BLaER1 (cell line): ENCODE measurements around the gene RFX2.

ENCODE experiments used
- H3K27ac ChIP-seq: shearing (Covaris generic); formaldehyde crosslinking; 2 replicates; pipeline ENCODE4 v1.8.1; 2022
- H3K27me3 ChIP-seq: shearing (Covaris generic); formaldehyde crosslinking; 2 replicates; pipeline ENCODE4 v1.8.1; 2022
- H3K36me3 ChIP-seq: shearing (Covaris generic); formaldehyde crosslinking; 2 replicates; pipeline ENCODE4 v1.8.1; 2022
- H3K4me1 ChIP-seq: shearing (Covaris generic); formaldehyde crosslinking; 2 replicates; pipeline ENCODE4 v1.8.1; 2022
- H3K4me2 ChIP-seq: shearing (Covaris generic); formaldehyde crosslinking; 2 replicates; pipeline ENCODE4 v1.8.1; 2022
- H3K4me3 ChIP-seq: shearing (Covaris generic); formaldehyde crosslinking; 2 replicates; pipeline ENCODE4 v1.8.1; 2022
- H3K9ac ChIP-seq: shearing (Covaris generic); formaldehyde crosslinking; 2 replicates; pipeline ENCODE4 v1.8.1; 2022
- H3K9me3 ChIP-seq: shearing (Covaris generic); formaldehyde crosslinking; 2 replicates; pipeline ENCODE4 v1.8.1; 2022
- H4K20me1 ChIP-seq: shearing (Covaris generic); formaldehyde crosslinking; 2 replicates; pipeline ENCODE4 v1.8.1; 2022
- Cebpa-rat ChIP-seq: shearing (Covaris generic); IDR thresholded peaks from 2 replicates; pipeline ENCODE4 v1.8.1; 2022

RFX2 gene

DNA sequence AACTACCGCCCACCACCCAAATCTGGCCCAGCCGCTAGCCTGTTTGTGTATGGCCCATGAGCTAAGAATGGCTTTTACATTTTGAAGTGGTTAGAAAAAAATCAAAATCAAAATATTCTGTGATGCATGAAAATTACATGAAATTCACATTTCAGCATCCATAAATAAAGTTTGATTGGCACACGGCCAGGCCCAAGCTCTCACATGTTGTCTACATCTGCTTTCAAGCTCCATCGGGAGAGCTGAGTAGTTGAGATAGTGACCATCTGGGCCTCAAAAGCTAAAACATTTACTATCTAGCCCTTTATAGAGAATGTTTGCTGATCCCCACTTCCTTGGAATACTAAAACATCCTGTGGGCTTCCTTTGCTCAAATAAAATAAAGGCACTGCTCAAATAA is 14.5 kb downstream of the RFX2 start:
- Histone ChIP-seq H3K4me1 (peaks cover 38% of the 10 kb centered on the region), H3K36me3 (no peaks in the 10 kb centered on the region), H3K4me2 (peak overlapping the region; percentile 35), H3K27me3 (no peaks in the 10 kb centered on the region), H3K4me3 (no peak overlapping the region), H3K27ac (no peak overlapping the region), H4K20me1 (no peaks in the 10 kb centered on the region), H3K9me3 (no peaks in the 10 kb centered on the region), H3K9ac (no peak overlapping the region)
- no peak for TF ChIP-seq Cebpa-rat

- Histone ChIP-seq H3K4me2 (peak overlapping the region; percentile 53), H3K27me3 (no peaks in the 10 kb centered on the region), H3K4me1 (peaks cover 52% of the 10 kb centered on the region), H3K9me3 (no peaks in the 10 kb centered on the region), H4K20me1 (no peaks in the 10 kb centered on the region), H3K4me3 (no peak overlapping the region), H3K36me3 (no peaks in the 10 kb centered on the region), H3K9ac (0 out of 2 replicates have a peak overlapping the region, but pooled peaks have one; percentile 23), H3K27ac (no peak overlapping the region)
- TF ChIP-seq Cebpa-rat = no peak
These were observed 17.7 kb downstream of the RFX2 start for GRCh38 chr19:6092329-6093286.

DNA sequence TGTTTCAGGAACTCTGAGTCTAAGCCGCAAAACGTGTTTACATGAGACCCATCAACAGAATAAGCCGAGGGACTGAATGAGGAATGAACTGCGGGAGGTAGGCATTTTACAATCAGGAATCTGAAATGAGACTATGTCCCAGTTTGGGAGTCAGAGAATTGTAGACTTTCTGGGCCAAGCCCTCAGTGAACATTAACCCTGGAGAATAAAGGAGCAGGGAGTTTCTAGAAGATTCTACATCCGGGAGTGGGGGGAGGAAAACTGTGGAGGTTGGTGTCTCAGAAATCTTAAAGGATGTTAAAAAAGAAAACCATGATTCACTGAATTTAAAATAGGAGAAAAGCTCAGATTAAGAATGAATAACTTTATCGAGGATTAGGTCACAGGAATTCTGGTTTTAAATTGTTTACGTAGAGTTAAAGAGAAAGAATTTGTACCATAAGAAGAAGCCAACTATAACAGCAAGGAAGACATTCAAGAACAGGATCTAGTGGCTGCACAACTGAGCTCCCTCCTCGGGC is 18.5 kb downstream of the RFX2 start:
- Histone ChIP-seq H3K4me1 (peaks cover 59% of the 10 kb centered on the region), H3K27me3 (no peaks in the 10 kb centered on the region), H3K9me3 (no peaks in the 10 kb centered on the region), H4K20me1 (no peaks in the 10 kb centered on the region), H3K9ac (0 out of 2 replicates have a peak overlapping the region, but pooled peaks have one; percentile 23), H3K27ac (no peak overlapping the region), H3K4me3 (no peak overlapping the region), H3K4me2 (peak overlapping the region; percentile 53), H3K36me3 (no peaks in the 10 kb centered on the region)
- no peak for TF ChIP-seq Cebpa-rat

DNA sequence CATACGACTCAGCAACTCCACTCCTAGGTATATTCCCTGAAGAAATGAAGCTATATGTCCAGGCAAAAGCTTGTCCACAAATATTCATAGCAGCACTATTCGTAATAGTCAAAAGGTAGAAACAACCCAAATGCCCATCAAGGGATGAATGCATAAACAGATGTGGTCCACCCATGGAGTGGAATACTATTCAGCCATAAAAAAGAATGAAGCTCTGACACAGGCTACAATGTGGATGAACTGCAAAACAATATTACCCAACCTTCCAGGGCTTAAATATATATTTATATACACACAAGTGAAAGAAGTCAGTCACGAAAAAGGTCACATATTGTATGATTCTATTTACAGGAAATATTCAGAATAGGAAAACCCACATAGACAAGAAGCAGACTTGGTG is 19.7 kb downstream of the RFX2 start:
- no peak for TF ChIP-seq Cebpa-rat
- Histone ChIP-seq H3K27me3 (no peaks in the 10 kb centered on the region), H3K27ac (no peak overlapping the region), H3K4me2 (no peak overlapping the region), H3K4me1 (peaks cover 64% of the 10 kb centered on the region), H3K4me3 (no peak overlapping the region), H3K36me3 (no peaks in the 10 kb centered on the region), H3K9me3 (no peaks in the 10 kb centered on the region), H3K9ac (no peak overlapping the region), H4K20me1 (no peaks in the 10 kb centered on the region)

DNA sequence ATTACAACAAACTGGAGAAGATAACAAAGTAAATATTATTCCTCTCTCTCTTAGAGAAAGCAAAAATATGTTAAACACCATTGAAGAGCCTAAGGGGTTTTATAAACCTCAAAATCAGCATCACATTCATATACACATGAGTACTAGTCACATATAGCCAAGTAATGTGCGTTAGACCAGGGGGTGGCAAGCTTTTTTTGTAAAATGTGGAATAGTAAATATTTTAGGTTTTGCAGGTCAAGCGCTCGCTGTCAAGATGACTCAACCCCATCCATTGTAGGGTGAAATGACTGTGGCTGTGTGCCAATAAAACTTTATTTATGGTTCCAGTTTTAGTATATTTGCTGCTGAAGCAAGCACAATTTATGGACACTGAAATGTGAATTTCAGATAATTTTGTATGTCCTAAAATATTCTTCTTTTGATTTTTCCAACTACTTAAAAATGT is 21.7 kb downstream of the RFX2 start:
- Histone ChIP-seq H3K27me3 (no peaks in the 10 kb centered on the region), H3K36me3 (no peaks in the 10 kb centered on the region), H3K9ac (no peak overlapping the region), H3K4me1 (peaks cover 60% of the 10 kb centered on the region), H3K4me3 (no peak overlapping the region), H3K27ac (peak overlapping the region; percentile 86), H3K4me2 (peak overlapping the region; percentile 95), H4K20me1 (no peaks in the 10 kb centered on the region), H3K9me3 (no peaks in the 10 kb centered on the region)
- TF ChIP-seq Cebpa-rat = no peak

GRCh38 chr19:6087074-6087571 is 23.2 kb downstream of the RFX2 start:
- Histone ChIP-seq H3K9me3 (no peaks in the 10 kb centered on the region), H3K4me1 (peaks cover 51% of the 10 kb centered on the region), H3K27me3 (no peaks in the 10 kb centered on the region), H4K20me1 (no peaks in the 10 kb centered on the region), H3K9ac (peak overlapping the region; percentile 76; the same call in 1 of the 2 replicates), H3K4me2 (peak overlapping the region; percentile 95), H3K36me3 (no peaks in the 10 kb centered on the region), H3K4me3 (peak overlapping the region; percentile 56), H3K27ac (peak overlapping the region; percentile 86)
- no peak for TF ChIP-seq Cebpa-rat

GRCh38 chr19:6086068-6086788 is 24.1 kb downstream of the RFX2 start:
- no peak overlapping the region for H3K4me3 ChIP-seq
- peak overlapping the region; percentile 76; the same call in 1 of the 2 replicates for H3K9ac ChIP-seq
- H4K20me1 ChIP-seq = no peaks in the 10 kb centered on the region
- no peaks in the 10 kb centered on the region for H3K36me3 ChIP-seq
- TF ChIP-seq Cebpa-rat = no peak
- H3K27me3 ChIP-seq = no peaks in the 10 kb centered on the region
- no peak overlapping the region for H3K27ac ChIP-seq
- H3K4me2 ChIP-seq = peak overlapping the region; percentile 95
- no peaks in the 10 kb centered on the region for H3K9me3 ChIP-seq
- H3K4me1 ChIP-seq = peaks cover 42% of the 10 kb centered on the region

- Histone ChIP-seq H3K4me3 (no peak overlapping the region), H3K27ac (no peak overlapping the region), H3K9ac (no peak overlapping the region), H3K4me1 (peaks cover 41% of the 10 kb centered on the region), H3K36me3 (no peaks in the 10 kb centered on the region), H3K9me3 (no peaks in the 10 kb centered on the region), H3K4me2 (no peak overlapping the region), H3K27me3 (no peaks in the 10 kb centered on the region), H4K20me1 (no peaks in the 10 kb centered on the region)
- TF ChIP-seq Cebpa-rat = no peak
These were observed 25.5 kb downstream of the RFX2 start for GRCh38 chr19:6084821-6085220.

- Histone ChIP-seq H3K4me2 (no peak overlapping the region), H3K4me1 (peaks cover 4% of the 10 kb centered on the region; the same call in 1 of the 2 replicates), H3K27me3 (no peaks in the 10 kb centered on the region), H3K27ac (no peak overlapping the region), H3K9ac (no peak overlapping the region), H3K4me3 (no peak overlapping the region), H3K36me3 (no peaks in the 10 kb centered on the region), H4K20me1 (no peaks in the 10 kb centered on the region), H3K9me3 (no peaks in the 10 kb centered on the region)
- TF ChIP-seq Cebpa-rat = no peak
These were observed 31.2 kb downstream of the RFX2 start for GRCh38 chr19:6079107-6079506.
